Mesothelial cell of epicardium (in vitro differentiated cells): ENCODE results near the gene KHDC1L. TPM values are rescaled to one million over a fixed set of nuclear protein-coding genes. Genes with fewer than 3 reads are reported as not detected.

Experiments
- DNase-seq, 2 experiments: peaks; one replicate each; pipeline ENCODE4 v3.0.0; 2021; ENCODE audit warnings: low spot score in 2 of 2; ENCODE audit not compliant: unreplicated experiment in 2 of 2
- H3K27ac Mint-ChIP-seq: 2 replicates; pipeline ENCODE4 v1.8.0; 2021; ENCODE audit warnings: mixed read lengths
- H3K27me3 Mint-ChIP-seq: 2 replicates; pipeline ENCODE4 v1.8.0; 2021; ENCODE audit warnings: low read depth, mixed read lengths
- H3K36me3 Mint-ChIP-seq: 2 replicates; pipeline ENCODE4 v1.8.0; 2021; ENCODE audit warnings: mixed read lengths
- H3K4me1 Mint-ChIP-seq: 2 replicates; pipeline ENCODE4 v1.8.0; 2021; ENCODE audit warnings: mixed read lengths
- H3K4me3 Mint-ChIP-seq: 2 replicates; pipeline ENCODE4 v1.8.0; 2021; ENCODE audit warnings: mild to moderate bottlenecking, moderate library complexity, mixed read lengths
- H3K9me3 Mint-ChIP-seq: 2 replicates; pipeline ENCODE4 v1.8.0; 2021; ENCODE audit warnings: mixed read lengths
- total RNA-seq: library from RNA; stranded (reverse); gene quantifications from 3 replicates; pipeline ENCODE4 v1.2.1, GENCODE V29; 2021
- TF ChIP-seq, protein P1 (sequence below): fragments of 200-600 bp; sonication (generic); IDR thresholded peaks from one replicate; pipeline ENCODE4 v1.5.0; 2021; ENCODE audit warnings: antibody characterized with exemption; ENCODE audit not compliant: unreplicated experiment

KHDC1L gene
- total RNA-seq, 1 donor from 2014 or later, result 0.56 TPM

- Mint-ChIP-seq H3K27me3 (peaks cover 13% of the 10 kb centered on the region), H3K4me3 (peak overlapping the region; percentile 13), H3K4me1 (peaks cover 4% of the 10 kb centered on the region), H3K36me3 (no peaks in the 10 kb centered on the region), H3K27ac (no peak overlapping the region), H3K9me3 (no peaks in the 10 kb centered on the region)
- TF ChIP-seq, protein P1, sequence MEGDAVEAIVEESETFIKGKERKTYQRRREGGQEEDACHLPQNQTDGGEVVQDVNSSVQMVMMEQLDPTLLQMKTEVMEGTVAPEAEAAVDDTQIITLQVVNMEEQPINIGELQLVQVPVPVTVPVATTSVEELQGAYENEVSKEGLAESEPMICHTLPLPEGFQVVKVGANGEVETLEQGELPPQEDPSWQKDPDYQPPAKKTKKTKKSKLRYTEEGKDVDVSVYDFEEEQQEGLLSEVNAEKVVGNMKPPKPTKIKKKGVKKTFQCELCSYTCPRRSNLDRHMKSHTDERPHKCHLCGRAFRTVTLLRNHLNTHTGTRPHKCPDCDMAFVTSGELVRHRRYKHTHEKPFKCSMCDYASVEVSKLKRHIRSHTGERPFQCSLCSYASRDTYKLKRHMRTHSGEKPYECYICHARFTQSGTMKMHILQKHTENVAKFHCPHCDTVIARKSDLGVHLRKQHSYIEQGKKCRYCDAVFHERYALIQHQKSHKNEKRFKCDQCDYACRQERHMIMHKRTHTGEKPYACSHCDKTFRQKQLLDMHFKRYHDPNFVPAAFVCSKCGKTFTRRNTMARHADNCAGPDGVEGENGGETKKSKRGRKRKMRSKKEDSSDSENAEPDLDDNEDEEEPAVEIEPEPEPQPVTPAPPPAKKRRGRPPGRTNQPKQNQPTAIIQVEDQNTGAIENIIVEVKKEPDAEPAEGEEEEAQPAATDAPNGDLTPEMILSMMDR, result peak; percentile 78
- no peak for DNase-seq
These were observed 44.3 kb downstream of the KHDC1L start for GRCh38 chr6:73180763-73181619.

DNA sequence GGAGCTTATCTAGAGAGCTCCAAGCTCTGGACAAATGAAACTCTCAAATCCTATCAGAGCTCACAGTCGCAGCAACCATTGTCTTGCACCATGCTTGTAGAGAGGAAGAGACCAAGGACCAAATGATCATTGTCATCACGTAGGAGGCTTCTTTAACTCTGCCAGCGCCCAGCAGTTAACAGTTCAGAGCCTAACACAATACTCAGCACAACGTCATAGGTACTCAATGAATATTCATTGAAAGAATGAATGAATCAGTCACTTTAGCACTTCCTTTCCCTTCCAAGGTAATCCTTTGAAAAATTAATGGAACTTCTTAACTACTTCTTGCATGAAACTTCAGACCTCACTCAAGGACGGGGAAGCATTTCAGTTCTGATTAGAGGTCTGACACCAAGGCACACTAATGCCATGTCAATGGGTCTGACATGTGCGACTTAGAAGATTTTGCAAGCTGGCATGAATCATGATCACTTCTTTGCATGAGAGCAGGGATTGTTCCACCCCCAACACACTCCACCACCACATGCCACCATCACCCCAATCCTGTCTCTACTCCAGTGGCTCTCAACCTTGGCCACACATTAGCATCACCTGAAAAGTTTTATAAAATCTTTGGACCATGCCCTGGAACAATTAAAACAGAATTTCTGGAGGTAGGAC is 45.1 kb downstream of the KHDC1L start:
- Mint-ChIP-seq H3K27me3 (peaks cover 13% of the 10 kb centered on the region), H3K9me3 (no peaks in the 10 kb centered on the region), H3K36me3 (no peaks in the 10 kb centered on the region), H3K4me1 (peaks cover 4% of the 10 kb centered on the region), H3K4me3 (no peak overlapping the region), H3K27ac (no peak overlapping the region)
- no peak for DNase-seq
- TF ChIP-seq, protein P1, result no peak

GRCh38 chr6:73177221-73177944 is 47.9 kb downstream of the KHDC1L start:
- Mint-ChIP-seq H3K27ac (no peak overlapping the region), H3K36me3 (no peaks in the 10 kb centered on the region), H3K4me3 (no peak overlapping the region), H3K27me3 (peaks cover 11% of the 10 kb centered on the region), H3K9me3 (no peaks in the 10 kb centered on the region), H3K4me1 (peaks cover 4% of the 10 kb centered on the region)
- DNase-seq, result no peak
- TF ChIP-seq, protein P1, result no peak

DNA sequence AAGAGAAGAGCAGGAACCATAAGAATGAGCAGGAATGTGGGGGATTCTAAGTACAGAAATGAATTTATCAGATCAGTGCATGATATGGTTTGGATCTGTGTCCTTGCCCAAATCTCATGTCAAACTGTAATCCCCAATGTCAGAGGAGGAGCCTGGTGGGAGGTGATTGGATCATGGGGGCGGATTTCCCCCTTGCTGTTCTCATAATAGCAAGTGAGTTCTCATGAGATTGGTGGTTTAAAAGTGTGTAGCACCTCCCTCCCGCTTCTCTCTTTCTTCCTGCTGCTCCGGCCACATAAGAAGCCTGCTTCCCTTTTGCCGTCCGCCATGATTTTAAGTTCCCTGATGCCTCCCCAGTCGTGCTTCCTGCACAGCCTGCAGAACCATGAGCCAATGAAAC is 49.2 kb downstream of the KHDC1L start:
- no peaks in the 10 kb centered on the region for H3K9me3 Mint-ChIP-seq
- no peak overlapping the region for H3K27ac Mint-ChIP-seq
- H3K4me1 Mint-ChIP-seq, result peaks cover 4% of the 10 kb centered on the region
- H3K36me3 Mint-ChIP-seq, result no peaks in the 10 kb centered on the region
- TF ChIP-seq, protein P1, result no peak
- no peak for DNase-seq
- H3K4me3 Mint-ChIP-seq, result no peak overlapping the region
- peaks cover 11% of the 10 kb centered on the region for H3K27me3 Mint-ChIP-seq

DNA sequence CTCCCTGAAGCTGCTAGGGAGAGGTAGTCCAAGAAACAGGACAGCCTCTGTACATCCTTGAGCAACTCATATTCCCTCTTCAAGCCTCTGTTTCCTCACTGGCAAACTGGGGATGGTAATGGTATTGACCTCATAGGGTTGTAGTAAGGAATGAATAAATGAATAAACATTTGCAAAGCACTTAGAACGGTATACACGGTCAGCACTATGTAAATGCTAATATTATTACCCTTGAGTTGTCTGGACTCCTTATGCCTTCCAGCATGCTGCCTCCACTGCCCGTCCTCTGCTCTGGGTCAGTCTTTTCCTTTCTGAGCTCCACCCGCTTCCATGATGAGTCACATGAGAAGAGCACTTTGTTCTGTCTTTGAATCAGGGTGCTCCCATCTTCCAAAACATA is 50.6 kb downstream of the KHDC1L start:
- H3K4me3 Mint-ChIP-seq, result no peak overlapping the region
- no peak overlapping the region for H3K27ac Mint-ChIP-seq
- DNase-seq, result no peak
- peaks cover 6% of the 10 kb centered on the region for H3K27me3 Mint-ChIP-seq
- no peaks in the 10 kb centered on the region for H3K36me3 Mint-ChIP-seq
- H3K9me3 Mint-ChIP-seq, result no peaks in the 10 kb centered on the region
- TF ChIP-seq, protein P1, result no peak
- H3K4me1 Mint-ChIP-seq, result no peaks in the 10 kb centered on the region

Other genes starting within 250 kb of the KHDC1L start
- 9.5 to 10.2 TPM (median 10.2 TPM) in 3 replicates for gene KHDC1, start 37.7 kb upstream of the KHDC1L start, total RNA-seq
- gene DPPA5, start 128.8 kb upstream of the KHDC1L start, total RNA-seq, result not detected in 3 replicates
- 0.27 TPM in 1 of 3 replicates, not detected in the others for gene KHDC3L, start 137.2 kb upstream of the KHDC1L start, total RNA-seq
- gene OOEP, start 144.4 kb upstream of the KHDC1L start, total RNA-seq, result not detected in 3 replicates
- not detected in 3 replicates for gene DDX43, start 169.3 kb upstream of the KHDC1L start, total RNA-seq
- 0.27 to 0.65 TPM (median 0.52 TPM) in 3 replicates for gene CGAS, start 226.8 kb upstream of the KHDC1L start, total RNA-seq
- gene MTO1, start 236.2 kb upstream of the KHDC1L start, total RNA-seq, result 16.8 to 21.6 TPM (median 19.9 TPM) in 3 replicates